ENCODE results near the gene LAMC1. TPM values are rescaled to one million over a fixed set of nuclear protein-coding genes. Genes with fewer than 3 reads are reported as not detected.

The LAMC1 gene
- total and polyA plus RNA-seq, 3 donors from 2014 or later = 64.5 to 112 (median 106) TPM

DNA sequence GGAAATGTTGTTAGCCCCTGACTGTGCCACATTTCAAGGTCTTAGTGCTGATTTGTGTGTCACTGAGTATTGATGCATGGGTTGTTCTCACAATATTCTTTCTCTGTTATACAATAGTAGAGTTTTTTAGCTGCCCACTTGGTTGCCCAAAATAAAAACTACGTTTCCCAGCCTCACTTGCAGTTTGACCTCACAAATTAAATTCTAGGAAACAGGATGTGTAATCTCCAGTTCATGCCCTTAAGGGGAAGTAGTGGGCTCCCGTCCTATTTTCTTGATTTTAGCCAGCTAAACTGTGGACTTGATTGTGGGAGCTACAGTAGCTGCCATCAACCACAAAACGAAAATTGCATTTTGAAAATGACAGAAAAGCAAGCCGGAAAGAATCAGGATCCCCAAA lies 27.3 kb upstream of the LAMC1 start:
- Histone ChIP-seq H3K27ac (no peak overlapping the region), H3K9me3 (no peaks in the 10 kb centered on the region), H3K36me3 (ENCODE audit: low read depth, missing control alignments) (no peaks in the 10 kb centered on the region), H3K4me1 (no peaks in the 10 kb centered on the region), H3K27me3 (no peaks in the 10 kb centered on the region), H3K4me3 (no peak overlapping the region)
- no peak for DNase-seq
- no peak for TF ChIP-seq POLR2A (IDR thresholded peaks at IDR 0.05)
- TF ChIP-seq, protein P1, sequence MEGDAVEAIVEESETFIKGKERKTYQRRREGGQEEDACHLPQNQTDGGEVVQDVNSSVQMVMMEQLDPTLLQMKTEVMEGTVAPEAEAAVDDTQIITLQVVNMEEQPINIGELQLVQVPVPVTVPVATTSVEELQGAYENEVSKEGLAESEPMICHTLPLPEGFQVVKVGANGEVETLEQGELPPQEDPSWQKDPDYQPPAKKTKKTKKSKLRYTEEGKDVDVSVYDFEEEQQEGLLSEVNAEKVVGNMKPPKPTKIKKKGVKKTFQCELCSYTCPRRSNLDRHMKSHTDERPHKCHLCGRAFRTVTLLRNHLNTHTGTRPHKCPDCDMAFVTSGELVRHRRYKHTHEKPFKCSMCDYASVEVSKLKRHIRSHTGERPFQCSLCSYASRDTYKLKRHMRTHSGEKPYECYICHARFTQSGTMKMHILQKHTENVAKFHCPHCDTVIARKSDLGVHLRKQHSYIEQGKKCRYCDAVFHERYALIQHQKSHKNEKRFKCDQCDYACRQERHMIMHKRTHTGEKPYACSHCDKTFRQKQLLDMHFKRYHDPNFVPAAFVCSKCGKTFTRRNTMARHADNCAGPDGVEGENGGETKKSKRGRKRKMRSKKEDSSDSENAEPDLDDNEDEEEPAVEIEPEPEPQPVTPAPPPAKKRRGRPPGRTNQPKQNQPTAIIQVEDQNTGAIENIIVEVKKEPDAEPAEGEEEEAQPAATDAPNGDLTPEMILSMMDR (IDR thresholded peaks at IDR 0.05) = no peak
- intact Hi-C loops (cut with DNase I; ENCODE audit: low total_unique reads) = no loop called here
- 66 to 70% methylated on average over 4 of the region's 4 CpGs for WGBS, 2 donors

DNA sequence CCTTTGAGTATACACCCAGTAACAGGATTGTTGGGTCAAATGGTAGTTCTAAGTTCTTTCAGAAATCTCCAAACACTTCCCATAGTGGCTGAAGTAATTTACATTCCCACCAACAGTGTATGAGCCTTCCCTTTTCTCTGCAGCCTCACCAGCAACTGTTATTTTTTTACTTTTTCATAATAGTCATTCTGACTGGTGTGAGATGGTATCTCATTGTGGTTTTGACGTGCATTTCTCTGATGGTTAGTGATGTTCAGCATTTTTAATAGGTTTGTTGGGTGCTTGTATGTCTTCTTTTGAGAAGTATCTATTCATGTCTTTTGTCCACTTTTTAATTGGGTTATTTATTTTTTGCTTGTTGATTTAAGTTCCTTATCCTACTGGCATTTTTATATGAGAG lies 26.4 kb upstream of the LAMC1 start:
- WGBS, 2 donors = 81 to 90% methylated on average over 1 of the region's 1 CpG
- intact Hi-C loops (cut with DNase I; ENCODE audit: low total_unique reads) = no loop called here
- Histone ChIP-seq H3K4me1 (no peaks in the 10 kb centered on the region), H3K27me3 (no peaks in the 10 kb centered on the region), H3K27ac (no peak overlapping the region), H3K36me3 (ENCODE audit: low read depth, missing control alignments) (no peaks in the 10 kb centered on the region), H3K9me3 (no peaks in the 10 kb centered on the region), H3K4me3 (no peak overlapping the region)
- no peak for TF ChIP-seq POLR2A (IDR thresholded peaks at IDR 0.05)
- TF ChIP-seq, protein P1 (IDR thresholded peaks at IDR 0.05) = no peak
- DNase-seq = no peak

DNA sequence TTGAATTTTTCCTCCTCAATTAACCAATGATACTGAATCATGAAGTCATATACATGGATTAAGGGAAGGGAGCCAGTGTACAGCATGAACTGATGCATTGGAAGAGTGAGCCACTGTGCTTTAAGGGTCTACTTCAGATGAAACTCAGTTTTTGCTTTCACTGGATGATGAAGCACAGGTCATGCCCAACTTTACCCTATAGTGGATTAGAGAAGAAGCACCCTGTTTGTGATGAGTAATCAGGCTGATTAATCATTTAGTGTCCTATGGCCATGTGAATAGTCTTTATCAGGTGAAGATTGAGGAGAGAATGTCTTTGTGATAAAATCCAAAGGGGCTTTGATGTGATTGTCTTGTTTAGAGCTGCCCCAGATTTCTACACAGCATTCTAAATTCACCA lies 24.7 kb upstream of the LAMC1 start:
- TF ChIP-seq, protein P1 (IDR thresholded peaks at IDR 0.05) = no peak
- no peak for TF ChIP-seq POLR2A (IDR thresholded peaks at IDR 0.05)
- Histone ChIP-seq H3K4me1 (no peaks in the 10 kb centered on the region), H3K4me3 (no peak overlapping the region), H3K27ac (no peak overlapping the region), H3K36me3 (ENCODE audit: low read depth, missing control alignments) (no peaks in the 10 kb centered on the region), H3K27me3 (no peaks in the 10 kb centered on the region), H3K9me3 (no peaks in the 10 kb centered on the region)
- intact Hi-C loops (cut with DNase I; ENCODE audit: low total_unique reads) = no loop called here
- DNase-seq = no peak

DNA sequence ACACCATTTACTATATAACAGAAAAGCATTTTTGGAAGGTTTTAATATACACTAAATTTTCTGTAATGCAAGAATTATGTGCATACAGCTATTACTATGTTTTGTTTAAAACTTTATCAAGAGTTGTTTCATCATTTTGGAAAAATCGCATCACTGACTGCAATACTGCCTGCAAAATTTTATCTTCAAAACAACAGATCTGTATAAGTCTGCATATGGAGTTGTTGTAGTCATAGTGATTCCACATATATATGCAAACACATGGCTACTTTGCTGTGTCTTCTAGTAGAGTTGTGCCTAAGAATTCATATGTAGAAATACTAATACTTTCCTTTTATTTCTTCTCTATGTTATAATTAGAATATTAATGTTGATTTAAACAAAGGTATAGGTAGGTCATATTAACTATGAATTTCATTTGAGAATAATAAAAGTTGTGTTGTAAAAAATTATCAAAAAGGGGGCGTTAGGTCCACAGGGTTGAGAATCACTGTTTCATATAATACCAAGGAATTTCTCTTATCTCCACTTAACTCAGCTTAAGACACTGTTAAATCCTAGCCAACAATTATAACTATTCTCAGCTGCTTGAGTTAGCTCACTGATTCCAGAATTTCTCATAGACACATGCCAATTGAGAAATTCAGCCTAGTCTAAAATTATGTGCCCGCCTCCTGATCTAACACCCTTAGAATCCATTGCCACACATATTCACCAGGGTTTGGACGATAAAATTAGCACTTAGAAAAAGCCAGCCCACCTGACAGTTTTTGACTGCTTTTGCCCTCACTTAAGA lies 22.9 kb upstream of the LAMC1 start:
- H3K9me3 ChIP-seq = no peaks in the 10 kb centered on the region
- no peaks in the 10 kb centered on the region for H3K27me3 ChIP-seq
- TF ChIP-seq POLR2A (IDR thresholded peaks at IDR 0.05) = no peak
- TF ChIP-seq, protein P1 (IDR thresholded peaks at IDR 0.05) = no peak
- H3K4me3 ChIP-seq = no peak overlapping the region
- H3K27ac ChIP-seq = no peak overlapping the region
- WGBS, 2 donors = 74 to 82% methylated on average over 4 of the region's 4 CpGs
- no peak for DNase-seq
- no peaks in the 10 kb centered on the region for H3K4me1 ChIP-seq
- H3K36me3 ChIP-seq (ENCODE audit: low read depth, missing control alignments) = no peaks in the 10 kb centered on the region
- intact Hi-C loops (cut with DNase I; ENCODE audit: low total_unique reads) = no loop called here

DNA sequence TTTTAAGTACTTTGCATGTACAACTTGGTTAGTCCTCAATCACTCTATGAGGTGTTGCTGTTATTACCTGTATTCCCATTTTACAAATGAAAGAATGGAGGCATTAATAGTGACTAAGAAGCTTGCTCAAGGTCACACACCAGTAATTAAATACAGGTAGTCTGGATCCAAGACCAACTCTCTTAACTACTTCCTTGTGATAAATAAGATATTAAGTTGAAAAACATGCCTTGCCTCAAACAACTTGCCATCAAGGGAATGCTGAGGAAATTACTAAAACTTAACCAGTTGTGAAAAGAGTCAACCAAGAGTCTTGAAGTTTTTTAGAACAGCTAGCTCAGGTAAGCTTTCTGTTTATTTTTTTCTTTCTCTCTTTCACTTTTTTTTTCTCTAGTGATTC lies 21.0 kb upstream of the LAMC1 start:
- H3K27me3 ChIP-seq = no peaks in the 10 kb centered on the region
- no peak overlapping the region for H3K27ac ChIP-seq
- H3K4me1 ChIP-seq = no peaks in the 10 kb centered on the region
- no peaks in the 10 kb centered on the region for H3K36me3 ChIP-seq (ENCODE audit: low read depth, missing control alignments)
- intact Hi-C loops (cut with DNase I; ENCODE audit: low total_unique reads) = no loop called here
- H3K4me3 ChIP-seq = no peak overlapping the region
- H3K9me3 ChIP-seq = no peaks in the 10 kb centered on the region
- DNase-seq = no peak
- TF ChIP-seq, protein P1 (IDR thresholded peaks at IDR 0.05) = no peak
- TF ChIP-seq POLR2A (IDR thresholded peaks at IDR 0.05) = no peak
